Measurements from ENCODE around the gene LYST. TPM values are rescaled to one million over a fixed set of nuclear protein-coding genes. Genes with fewer than 3 reads are reported as not detected.

LYST gene
- total RNA-seq, 1 donor from 2014 or later, result 72.4 TPM

DNA sequence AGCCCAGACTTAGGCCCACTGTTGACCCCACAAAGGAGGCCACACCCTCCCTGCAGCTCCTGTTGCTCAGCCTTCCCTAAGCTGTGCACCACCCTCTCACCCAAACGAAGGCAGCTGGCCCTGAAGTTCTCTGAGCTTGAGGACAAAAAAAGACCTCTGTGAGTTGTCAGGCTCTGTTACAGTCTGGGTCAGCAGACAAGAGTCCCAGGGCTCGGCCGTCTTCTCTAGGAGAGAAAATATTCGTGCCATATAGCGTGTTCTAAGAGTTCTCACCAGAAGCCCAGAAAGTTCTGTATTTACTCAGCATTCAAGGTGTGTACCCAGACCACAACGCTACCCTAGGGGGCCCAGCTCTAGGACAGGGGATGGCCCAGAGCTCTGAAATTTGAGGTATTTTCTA lies 25.5 kb upstream of the LYST start:
- ATAC-seq (peak in 1 of 2 donors; percentile 22), DNase-seq (no peak)
- no peaks in the 10 kb centered on the region for H3K36me3 ChIP-seq
- H3K27me3 ChIP-seq (ENCODE audit: low read depth), result no peaks in the 10 kb centered on the region
- TF ChIP-seq, protein P1, sequence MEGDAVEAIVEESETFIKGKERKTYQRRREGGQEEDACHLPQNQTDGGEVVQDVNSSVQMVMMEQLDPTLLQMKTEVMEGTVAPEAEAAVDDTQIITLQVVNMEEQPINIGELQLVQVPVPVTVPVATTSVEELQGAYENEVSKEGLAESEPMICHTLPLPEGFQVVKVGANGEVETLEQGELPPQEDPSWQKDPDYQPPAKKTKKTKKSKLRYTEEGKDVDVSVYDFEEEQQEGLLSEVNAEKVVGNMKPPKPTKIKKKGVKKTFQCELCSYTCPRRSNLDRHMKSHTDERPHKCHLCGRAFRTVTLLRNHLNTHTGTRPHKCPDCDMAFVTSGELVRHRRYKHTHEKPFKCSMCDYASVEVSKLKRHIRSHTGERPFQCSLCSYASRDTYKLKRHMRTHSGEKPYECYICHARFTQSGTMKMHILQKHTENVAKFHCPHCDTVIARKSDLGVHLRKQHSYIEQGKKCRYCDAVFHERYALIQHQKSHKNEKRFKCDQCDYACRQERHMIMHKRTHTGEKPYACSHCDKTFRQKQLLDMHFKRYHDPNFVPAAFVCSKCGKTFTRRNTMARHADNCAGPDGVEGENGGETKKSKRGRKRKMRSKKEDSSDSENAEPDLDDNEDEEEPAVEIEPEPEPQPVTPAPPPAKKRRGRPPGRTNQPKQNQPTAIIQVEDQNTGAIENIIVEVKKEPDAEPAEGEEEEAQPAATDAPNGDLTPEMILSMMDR (IDR thresholded peaks at IDR 0.05), result no peak
- intact Hi-C loops (cut with DNase I), result no loop called here
- no peaks in the 10 kb centered on the region for H3K9me3 ChIP-seq
- no peak overlapping the region for H3K4me3 ChIP-seq
- H3K27ac ChIP-seq, result peak overlapping the region; percentile 67
- peaks cover 15% of the 10 kb centered on the region for H3K4me1 ChIP-seq

DNA sequence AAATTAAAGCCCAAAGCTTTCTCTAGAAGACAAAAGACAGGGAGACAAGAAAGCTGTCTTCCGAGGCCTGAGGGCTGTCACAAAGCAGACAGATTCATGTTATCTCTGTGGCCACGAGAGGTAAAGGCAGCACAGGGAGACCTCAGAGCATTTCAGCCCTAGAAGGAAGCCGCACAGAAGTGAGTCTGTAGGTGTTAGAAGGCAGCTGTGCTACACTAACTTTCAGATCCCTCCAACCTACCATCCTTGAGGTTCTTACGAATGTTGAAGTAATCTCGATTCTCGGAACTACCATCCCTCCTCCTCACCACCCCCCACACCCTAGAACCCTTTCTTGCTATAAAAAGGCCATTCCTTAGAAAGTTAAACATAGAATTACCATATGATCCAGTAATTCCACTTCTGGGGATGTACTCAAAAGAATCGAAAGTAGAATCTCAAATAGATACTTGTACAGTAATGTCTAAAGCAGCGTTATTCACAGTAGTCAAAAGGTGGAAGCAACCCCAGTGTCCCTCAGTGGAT lies 21.5 kb upstream of the LYST start:
- ATAC-seq (peak; percentile 47 to 50), DNase-seq (no peak)
- Histone ChIP-seq H3K9me3 (no peaks in the 10 kb centered on the region), H3K27me3 (ENCODE audit: low read depth) (no peaks in the 10 kb centered on the region), H3K27ac (peak overlapping the region; percentile 26), H3K4me3 (no peak overlapping the region), H3K36me3 (no peaks in the 10 kb centered on the region), H3K4me1 (peaks cover 15% of the 10 kb centered on the region)
- intact Hi-C loops (cut with DNase I), result no loop called here
- TF ChIP-seq, protein P1 (IDR thresholded peaks at IDR 0.05), result no peak

DNA sequence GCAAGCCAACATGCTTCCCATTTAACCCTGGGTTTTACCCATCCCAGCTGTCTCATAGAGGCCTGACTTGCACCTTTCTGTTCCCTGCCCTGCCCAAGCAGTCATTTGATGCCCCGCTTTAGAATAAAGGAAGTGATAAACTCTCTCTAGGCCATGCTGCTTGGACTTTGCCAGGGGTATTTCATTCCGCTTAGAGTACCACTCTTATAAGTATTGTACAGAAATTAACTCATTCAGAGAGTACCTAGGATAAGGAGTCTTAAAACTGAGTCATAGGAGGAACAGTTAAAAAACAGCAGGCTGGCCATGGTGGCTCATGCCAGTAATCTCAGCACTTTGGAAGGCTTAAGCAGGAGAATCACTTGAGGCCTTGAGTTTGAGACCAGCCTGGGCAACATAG lies 21.0 kb upstream of the LYST start:
- no peaks in the 10 kb centered on the region for H3K36me3 ChIP-seq
- TF ChIP-seq, protein P1 (IDR thresholded peaks at IDR 0.05), result no peak
- DNase-seq, result no peak
- ATAC-seq, result peak in 1 of 2 donors; percentile 16
- peaks cover 19% of the 10 kb centered on the region for H3K4me1 ChIP-seq
- H3K4me3 ChIP-seq, result no peak overlapping the region
- intact Hi-C loops (cut with DNase I), result no loop called here
- no peaks in the 10 kb centered on the region for H3K9me3 ChIP-seq
- H3K27ac ChIP-seq, result no peak overlapping the region
- H3K27me3 ChIP-seq (ENCODE audit: low read depth), result no peaks in the 10 kb centered on the region

DNA sequence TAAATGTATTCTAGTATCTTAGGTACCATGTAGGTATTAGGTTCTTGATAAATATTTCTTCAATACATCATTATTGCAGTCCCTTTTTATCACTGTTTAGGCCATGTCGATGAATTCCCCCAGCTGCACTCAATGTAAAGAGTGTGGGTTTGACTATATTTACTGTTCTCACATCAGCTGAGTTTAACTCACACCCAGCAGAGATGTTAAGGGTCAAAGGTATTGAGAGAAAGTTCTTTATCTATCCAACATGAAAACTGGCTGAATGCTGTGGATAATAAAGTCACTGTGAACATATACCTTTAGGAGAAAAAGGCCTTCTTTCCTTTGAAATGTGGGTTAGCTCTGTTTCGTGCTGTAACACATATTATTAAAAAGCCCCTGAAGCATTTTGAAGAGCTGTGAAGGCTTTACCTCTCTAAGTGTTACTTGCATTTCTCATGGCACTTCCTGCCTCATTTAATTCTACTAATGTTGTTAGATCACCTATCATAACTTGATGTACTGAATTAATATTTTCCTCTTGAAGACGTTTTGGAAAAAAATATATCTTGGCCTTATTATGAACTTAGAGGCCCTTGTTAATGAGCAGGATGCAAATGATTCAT lies 19.1 kb upstream of the LYST start:
- Histone ChIP-seq H3K4me3 (no peak overlapping the region), H3K27ac (no peak overlapping the region), H3K36me3 (no peaks in the 10 kb centered on the region), H3K4me1 (peaks cover 13% of the 10 kb centered on the region), H3K9me3 (no peaks in the 10 kb centered on the region), H3K27me3 (ENCODE audit: low read depth) (no peaks in the 10 kb centered on the region)
- DNase-seq (no peak), ATAC-seq (no peak)
- TF ChIP-seq, protein P1 (IDR thresholded peaks at IDR 0.05), result no peak
- intact Hi-C loops (cut with DNase I), result no loop called here

DNA sequence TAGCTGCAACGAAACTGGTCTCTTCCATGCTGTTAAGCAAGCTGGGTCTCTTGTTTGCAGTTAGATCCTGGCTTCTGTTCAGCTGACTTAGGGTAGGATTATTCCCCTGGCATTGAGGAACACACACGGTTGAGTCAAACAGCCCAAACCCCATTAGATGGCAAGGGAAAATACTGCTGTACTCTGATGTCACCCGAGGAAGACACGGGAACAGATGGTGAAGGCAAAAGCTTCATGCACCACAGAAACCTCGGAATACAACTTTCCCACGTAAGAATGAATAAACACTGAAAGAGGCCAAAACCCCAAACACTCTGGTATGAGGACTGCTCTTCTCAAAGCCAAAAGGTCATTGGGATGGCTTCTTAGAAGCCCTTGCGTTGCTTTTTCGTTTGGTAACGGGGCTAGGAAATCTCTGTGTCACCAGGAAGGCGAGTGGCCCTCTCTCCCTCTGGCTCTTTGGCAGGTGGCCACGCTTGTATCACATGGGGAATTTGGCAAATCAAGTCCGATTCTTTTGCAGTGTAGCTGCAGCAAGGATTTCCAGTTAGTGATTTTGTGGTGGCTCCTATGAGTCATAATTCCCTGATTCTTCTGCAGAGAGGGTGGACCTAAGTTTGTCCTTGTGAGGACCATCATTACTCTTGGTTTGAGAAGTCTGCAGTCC lies 16.7 kb upstream of the LYST start:
- Histone ChIP-seq H3K27ac (peak overlapping the region; percentile 32), H3K9me3 (no peaks in the 10 kb centered on the region), H3K27me3 (ENCODE audit: low read depth) (no peaks in the 10 kb centered on the region), H3K4me1 (peaks cover 18% of the 10 kb centered on the region), H3K4me3 (peak overlapping the region; percentile 25), H3K36me3 (no peaks in the 10 kb centered on the region)
- TF ChIP-seq, protein P1 (IDR thresholded peaks at IDR 0.05), result no peak
- intact Hi-C loops (cut with DNase I), result no loop called here
- ATAC-seq (peak; percentile 81 to 82), DNase-seq (peak; percentile 81)
